AG09319 (cell line): ENCODE results near the gene ITGB1.
"Not testable (repeated sequence)": the region's sequence is repeated elsewhere in the genome, so short reads cannot be mapped to it uniquely, and the experiment has no call there.

ENCODE experiments used
- DNase-seq: peaks from one replicate; pipeline ENCODE4 v3.0.0-alpha.2; 2010; ENCODE audit warnings: low read depth; ENCODE audit errors: extremely low read depth
- CTCF ChIP-seq: IDR thresholded peaks from 2 replicates; pipeline ENCODE4 v1.5.1; 2011; ENCODE audit warnings: low read depth, mild to moderate bottlenecking, inconsistent platforms, low read length, moderate library complexity

The ITGB1 gene

GRCh38 chr10:32982293-32982709 lies 24.3 kb upstream of the ITGB1 start:
- no peak for TF ChIP-seq CTCF
- no peak for DNase-seq

GRCh38 chr10:32981760-32982159 lies 23.7 kb upstream of the ITGB1 start:
- TF ChIP-seq CTCF: no peak
- DNase-seq: no peak

- DNase-seq: peak; percentile 93
- no peak for TF ChIP-seq CTCF
These were observed 22.8 kb upstream of the ITGB1 start for GRCh38 chr10:32980558-32981468.

GRCh38 chr10:32980242-32980557 lies 22.2 kb upstream of the ITGB1 start:
- no peak for TF ChIP-seq CTCF

GRCh38 chr10:32979719-32980118 lies 21.7 kb upstream of the ITGB1 start:
- not testable (repeated sequence) for DNase-seq

More at GRCh38 chr10:32980242-32980557, 22.2 kb upstream of the ITGB1 start:
- DNase-seq: no peak

- no peak for TF ChIP-seq CTCF
- DNase-seq: no peak
These were observed 21.0 kb upstream of the ITGB1 start for GRCh38 chr10:32979041-32979440.

GRCh38 chr10:32977846-32978809 lies 20.1 kb upstream of the ITGB1 start:
- DNase-seq: not testable (repeated sequence)

- no peak for TF ChIP-seq CTCF
These were observed 18.3 kb upstream of the ITGB1 start for GRCh38 chr10:32976338-32976737.

More at GRCh38 chr10:32976338-32976737, 18.3 kb upstream of the ITGB1 start:
- DNase-seq: no peak
